ENCODE data around the gene RBM34. TPM values are rescaled to one million over a fixed set of nuclear protein-coding genes. Genes with fewer than 3 reads are reported as not detected.

The RBM34 gene
- total RNA-seq, 3 donors from 2014 or later: 42.9 to 54.0 (median 52.2) TPM

- TF ChIP-seq POLR2A (IDR thresholded peaks at IDR 0.05) (no peak), POLR2AphosphoS5 (IDR thresholded peaks at IDR 0.05) (no peak), CTCF (IDR thresholded peaks at IDR 0.05) (no peak)
- no peak overlapping the region for H3K27ac ChIP-seq
- no peaks in the 10 kb centered on the region for H3K9me3 ChIP-seq
- no peaks in the 10 kb centered on the region for H3K36me3 ChIP-seq
- DNase-seq (ENCODE audit: low spot score in 2 of 2): no peak
- no peak overlapping the region for H3K4me3 ChIP-seq
- intact Hi-C loops (cut with DNase I; ENCODE audit: low total_unique reads): no loop called here
- no peaks in the 10 kb centered on the region for H3K4me1 ChIP-seq
- H3K27me3 ChIP-seq: no peaks in the 10 kb centered on the region
Observed at GRCh38 chr1:235105051-235106043, 55.7 kb downstream of the RBM34 start.

GRCh38 chr1:235102993-235103411 lies 58.0 kb downstream of the RBM34 start:
- no peak for DNase-seq (ENCODE audit: low spot score in 2 of 2)
- H3K27me3 ChIP-seq: no peaks in the 10 kb centered on the region
- H3K36me3 ChIP-seq: no peaks in the 10 kb centered on the region
- intact Hi-C loops (cut with DNase I; ENCODE audit: low total_unique reads): no loop called here
- H3K4me3 ChIP-seq: no peak overlapping the region
- TF ChIP-seq CTCF (IDR thresholded peaks at IDR 0.05): no peak
- TF ChIP-seq POLR2A (IDR thresholded peaks at IDR 0.05): no peak
- TF ChIP-seq POLR2AphosphoS5 (IDR thresholded peaks at IDR 0.05): no peak
- no peaks in the 10 kb centered on the region for H3K4me1 ChIP-seq
- H3K9me3 ChIP-seq: no peaks in the 10 kb centered on the region
- H3K27ac ChIP-seq: no peak overlapping the region

- Histone ChIP-seq H3K27me3 (no peaks in the 10 kb centered on the region), H3K9me3 (no peaks in the 10 kb centered on the region), H3K36me3 (no peaks in the 10 kb centered on the region), H3K4me1 (no peaks in the 10 kb centered on the region), H3K4me3 (no peak overlapping the region), H3K27ac (no peak overlapping the region)
- intact Hi-C loops (cut with DNase I; ENCODE audit: low total_unique reads): no loop called here
- DNase-seq (ENCODE audit: low spot score in 2 of 2): no peak
- no peak for TF ChIP-seq POLR2A (IDR thresholded peaks at IDR 0.05)
- TF ChIP-seq POLR2AphosphoS5 (IDR thresholded peaks at IDR 0.05): no peak
- TF ChIP-seq CTCF (IDR thresholded peaks at IDR 0.05): no peak
Observed at GRCh38 chr1:235102259-235102582, 58.8 kb downstream of the RBM34 start.

GRCh38 chr1:235101558-235102258 lies 59.3 kb downstream of the RBM34 start:
- TF ChIP-seq CTCF (IDR thresholded peaks at IDR 0.05) (no peak), POLR2AphosphoS5 (IDR thresholded peaks at IDR 0.05) (no peak), POLR2A (IDR thresholded peaks at IDR 0.05) (no peak)
- no peaks in the 10 kb centered on the region for H3K4me1 ChIP-seq
- no peak for DNase-seq (ENCODE audit: low spot score in 2 of 2)
- H3K36me3 ChIP-seq: no peaks in the 10 kb centered on the region
- intact Hi-C loops (cut with DNase I; ENCODE audit: low total_unique reads): no loop called here
- H3K27ac ChIP-seq: no peak overlapping the region
- H3K9me3 ChIP-seq: no peaks in the 10 kb centered on the region
- no peak overlapping the region for H3K4me3 ChIP-seq
- H3K27me3 ChIP-seq: no peaks in the 10 kb centered on the region
